SHP77 treated with DMSO at 0.1 percent for 48 hours (cell line): ENCODE data around the gene SH2D2A.
"Not testable (repeated sequence)": the region's sequence is repeated elsewhere in the genome, so short reads cannot be mapped to it uniquely, and the experiment has no call there.

Experiments used
- DNase-seq: peaks from one replicate; lab custom pipeline; 2025; lab: John Stamatoyannopoulos, UW

The SH2D2A gene

DNA sequence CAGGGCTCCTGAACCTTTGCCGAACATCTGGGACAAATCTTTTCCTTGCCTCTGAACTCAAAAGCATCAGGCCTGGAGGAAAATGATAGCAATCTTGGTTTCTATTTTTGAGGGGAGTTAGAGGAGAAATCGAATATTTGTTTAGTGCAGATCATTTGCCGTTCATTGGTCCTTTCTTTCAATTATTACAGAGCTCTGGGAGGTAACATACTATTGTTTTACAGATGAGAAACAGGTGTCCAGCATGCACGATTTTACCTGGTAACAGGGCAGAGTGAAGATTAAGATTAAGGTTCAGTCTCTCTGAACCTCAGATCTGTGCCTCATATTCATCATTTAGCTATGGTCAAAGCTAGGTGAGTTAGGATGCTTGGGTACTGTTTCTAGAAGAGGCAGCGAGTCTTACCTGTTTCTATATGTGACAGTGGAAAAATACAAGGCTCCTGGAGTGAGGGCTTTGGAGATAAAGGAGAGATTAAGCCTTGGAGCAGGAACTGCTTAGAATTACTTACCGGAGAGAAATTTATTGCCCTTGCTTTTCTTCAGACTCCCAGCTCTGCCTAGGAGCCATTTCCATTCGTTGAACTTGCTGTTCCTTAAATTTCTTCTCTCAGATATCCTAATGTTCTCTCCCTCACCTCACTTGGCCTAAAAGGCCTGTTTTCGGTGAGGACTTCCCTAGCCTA is 47.9 kb downstream of the SH2D2A start:
- no peak for DNase-seq

- no peak for DNase-seq
These were observed 48.6 kb downstream of the SH2D2A start for GRCh38 chr1:156767879-156768604.

GRCh38 chr1:156767101-156767878 is 49.4 kb downstream of the SH2D2A start, which contains the start of gene PRCC:
Gene PRCC, plus strand, starts transcription at chr1:156767535. Its CDS starts 237 bp downstream, at chr1:156767772.
- DNase-seq = peak; percentile 100

DNA sequence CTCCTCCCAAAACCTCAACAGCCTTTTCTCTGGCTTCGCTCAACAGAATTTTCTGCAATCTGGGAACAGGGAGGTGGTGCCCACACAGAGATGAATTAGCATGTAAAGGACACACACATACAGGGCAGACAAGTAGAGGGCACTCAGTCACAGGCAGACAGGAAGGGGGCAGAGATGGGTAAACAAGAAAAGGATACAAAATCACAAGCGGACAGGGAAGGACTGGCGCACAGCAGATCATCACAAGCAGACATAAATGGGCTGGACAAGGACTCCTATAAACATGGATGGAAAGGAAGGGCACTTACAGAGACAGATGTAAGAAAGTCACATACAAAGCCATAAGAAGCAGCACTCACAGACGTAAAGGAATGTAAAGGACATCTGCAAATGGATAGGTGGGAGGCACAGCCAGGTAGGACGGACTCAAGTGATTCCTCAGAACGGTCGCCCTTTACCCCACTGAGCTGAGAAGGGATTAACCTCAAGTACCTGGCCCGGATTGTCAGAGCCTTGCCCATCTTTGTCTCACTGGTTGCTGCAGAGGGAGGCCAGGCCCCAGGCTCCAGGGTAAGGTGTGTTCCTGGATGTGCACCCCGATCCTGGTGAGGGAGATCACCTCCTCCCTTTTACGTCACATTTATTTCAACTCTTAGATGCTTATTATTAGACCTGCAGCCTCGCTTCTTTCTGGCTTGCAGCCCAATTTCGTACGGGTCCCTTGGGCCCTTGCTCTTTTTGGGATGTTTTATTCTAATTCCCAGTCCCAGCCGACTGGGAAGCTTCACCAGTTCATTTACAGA is 50.1 kb downstream of the SH2D2A start:
- peak; percentile 56 for DNase-seq

- no peak for DNase-seq
These were observed 51.0 kb downstream of the SH2D2A start for GRCh38 chr1:156765666-156766065.

- not testable (repeated sequence) for DNase-seq
These were observed 51.5 kb downstream of the SH2D2A start for GRCh38 chr1:156765136-156765535.

DNA sequence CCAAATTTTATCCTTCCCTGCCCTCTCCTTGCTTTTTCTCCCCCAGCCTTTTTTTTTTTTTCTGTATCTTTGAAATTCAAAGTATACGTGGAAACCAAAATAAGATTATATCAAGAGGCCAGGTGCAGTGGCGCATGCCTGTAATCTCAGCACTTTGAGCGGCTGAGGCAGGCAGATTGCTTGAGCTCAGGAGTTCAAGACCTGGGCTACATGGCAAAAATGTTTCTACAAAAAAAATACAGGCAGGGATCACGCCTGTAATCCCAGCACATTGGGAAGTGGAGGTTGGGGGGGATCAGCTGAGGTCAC is 55.9 kb downstream of the SH2D2A start:
- no peak for DNase-seq

GRCh38 chr1:156760092-156760795 is 56.4 kb downstream of the SH2D2A start:
- no peak for DNase-seq

- not testable (repeated sequence) for DNase-seq
These were observed 58.9 kb downstream of the SH2D2A start for GRCh38 chr1:156757572-156758253.

GRCh38 chr1:156756355-156756754 is 60.3 kb downstream of the SH2D2A start:
- DNase-seq = no peak
